Superior temporal gyrus (tissue), 1 donor: ENCODE results near the gene ATRNL1.
A peak's percentile ranks its signal among the peaks of the same experiment; 100 is the strongest.

ENCODE experiments used
- DNase-seq: peaks from one replicate; pipeline ENCODE4 v3.0.0-alpha.2; 2016; ENCODE audit errors: extremely low spot score

The ATRNL1 gene

DNA sequence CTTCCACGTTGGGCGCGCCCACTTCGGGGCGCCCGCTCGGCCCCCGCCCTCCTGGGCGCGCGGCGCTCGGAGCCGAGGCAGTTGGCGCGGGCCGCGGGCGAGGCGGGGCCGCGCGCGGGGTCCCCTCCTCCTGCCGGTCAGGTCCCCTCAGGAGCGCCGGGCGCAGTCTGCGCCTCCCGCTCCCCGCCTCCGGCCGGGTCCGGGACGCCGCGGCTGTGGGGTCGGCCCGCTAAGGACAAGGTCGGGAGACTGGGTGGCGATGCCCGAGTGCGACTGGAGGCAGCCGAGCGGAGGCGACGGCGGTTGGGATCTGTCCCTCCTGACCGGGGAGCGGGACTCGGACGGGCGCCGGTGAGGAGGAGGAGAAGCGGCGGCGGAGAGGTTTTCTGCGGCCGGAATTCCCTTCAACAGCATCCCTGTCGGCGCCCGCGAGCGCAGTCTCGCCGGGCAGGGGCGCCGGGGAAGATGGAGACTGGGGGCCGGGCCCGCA lies at the start of gene ATRNL1:
TSS of gene ATRNL1 (plus strand) at position 80 of the 490 bp plus-strand sequence. CDS start at position 466, 386 bp downstream.
- DNase-seq = no peak

- DNase-seq = no peak
Observed at GRCh38 chr10:115043719-115044118, 49.4 kb upstream of the ATRNL1 start.

GRCh38 chr10:115044891-115045290 lies 48.3 kb upstream of the ATRNL1 start:
- DNase-seq = no peak

GRCh38 chr10:115045499-115045898 lies 47.7 kb upstream of the ATRNL1 start:
- no peak for DNase-seq

GRCh38 chr10:115046686-115047236 lies 46.4 kb upstream of the ATRNL1 start:
- no peak for DNase-seq

DNA sequence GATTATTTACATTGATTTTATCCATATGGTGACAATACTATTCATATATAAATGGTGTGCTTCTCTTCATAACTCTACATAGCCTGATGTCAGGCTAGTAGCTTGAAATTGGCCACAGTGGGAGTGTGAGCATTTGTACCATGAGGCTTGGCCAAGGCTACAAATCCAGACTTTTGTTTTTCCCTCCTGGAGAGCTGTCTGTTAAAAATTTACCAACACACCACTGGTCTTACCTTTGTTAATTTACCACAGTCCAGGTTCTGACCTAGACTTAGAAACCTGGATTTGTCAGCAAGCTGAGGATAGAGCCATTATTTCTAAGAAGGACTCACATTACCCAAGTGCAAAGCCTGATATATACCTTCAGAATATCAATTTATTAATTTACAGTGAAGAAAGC lies 45.5 kb upstream of the ATRNL1 start:
- no peak for DNase-seq

GRCh38 chr10:115049318-115049717 lies 43.8 kb upstream of the ATRNL1 start:
- DNase-seq = no peak

- no peak for DNase-seq
Observed at GRCh38 chr10:115049960-115050359, 43.2 kb upstream of the ATRNL1 start.

- DNase-seq = no peak
Observed at GRCh38 chr10:115050375-115051010, 42.7 kb upstream of the ATRNL1 start.

- DNase-seq = no peak
Observed at GRCh38 chr10:115051216-115051615, 41.9 kb upstream of the ATRNL1 start.

- DNase-seq = no peak
Observed at GRCh38 chr10:115052226-115052625, 40.9 kb upstream of the ATRNL1 start.

- no peak for DNase-seq
Observed at GRCh38 chr10:115052728-115053127, 40.4 kb upstream of the ATRNL1 start.

GRCh38 chr10:115056186-115056585 lies 37.0 kb upstream of the ATRNL1 start:
- DNase-seq = no peak

DNA sequence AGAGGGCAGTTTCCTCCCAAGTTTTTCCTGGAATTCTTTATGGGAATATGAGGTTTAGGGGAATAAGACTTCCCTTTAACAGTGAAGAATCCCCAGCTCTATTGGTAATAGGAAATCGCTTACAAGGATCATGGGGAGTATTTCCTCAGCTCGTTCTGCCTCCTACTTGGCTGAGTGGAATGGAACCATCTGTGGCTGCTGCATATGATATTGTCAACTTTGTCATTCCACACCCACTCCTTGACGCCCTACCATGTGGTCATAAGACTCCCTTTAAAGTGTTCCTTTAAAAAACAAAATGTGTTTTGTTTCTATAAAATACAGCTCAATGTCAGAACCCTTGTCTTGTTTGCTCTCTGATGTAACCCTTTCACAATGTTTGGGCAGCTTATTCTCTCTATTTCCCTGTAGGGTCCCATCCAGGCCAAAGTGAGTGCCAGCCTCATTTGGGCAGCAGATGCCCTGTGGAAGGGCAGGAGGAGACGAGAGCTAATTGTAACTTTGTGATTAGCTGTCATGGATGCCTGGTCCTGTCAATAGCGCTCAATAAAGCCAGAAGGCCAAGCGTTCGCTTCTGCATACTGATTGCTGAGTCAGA lies 33.8 kb upstream of the ATRNL1 start:
- no peak for DNase-seq

GRCh38 chr10:115063701-115064658 lies 29.2 kb upstream of the ATRNL1 start:
- DNase-seq = no peak

DNA sequence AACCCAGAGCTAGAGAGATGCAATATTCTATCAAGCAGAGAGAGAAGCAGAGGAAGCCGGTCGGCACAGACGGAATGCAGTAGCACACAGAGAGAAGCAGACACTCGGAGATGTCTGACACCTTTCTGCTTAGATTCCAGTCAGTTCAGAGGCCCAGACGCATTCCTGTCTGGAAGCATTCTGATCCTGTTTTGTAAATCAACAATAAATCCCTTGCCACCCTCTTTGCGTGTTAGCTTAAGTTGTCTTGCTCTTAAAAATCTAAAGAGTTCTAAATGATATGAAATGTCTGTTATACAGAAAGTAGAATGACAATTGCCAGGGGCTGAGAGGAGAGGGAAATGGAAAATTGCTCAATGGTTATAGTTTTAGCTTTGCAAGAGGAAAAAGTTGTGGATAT lies 27.4 kb upstream of the ATRNL1 start:
- DNase-seq = no peak

GRCh38 chr10:115066528-115066927 lies 26.6 kb upstream of the ATRNL1 start:
- DNase-seq = no peak

- DNase-seq = no peak
Observed at GRCh38 chr10:115073796-115074195, 19.4 kb upstream of the ATRNL1 start.

DNA sequence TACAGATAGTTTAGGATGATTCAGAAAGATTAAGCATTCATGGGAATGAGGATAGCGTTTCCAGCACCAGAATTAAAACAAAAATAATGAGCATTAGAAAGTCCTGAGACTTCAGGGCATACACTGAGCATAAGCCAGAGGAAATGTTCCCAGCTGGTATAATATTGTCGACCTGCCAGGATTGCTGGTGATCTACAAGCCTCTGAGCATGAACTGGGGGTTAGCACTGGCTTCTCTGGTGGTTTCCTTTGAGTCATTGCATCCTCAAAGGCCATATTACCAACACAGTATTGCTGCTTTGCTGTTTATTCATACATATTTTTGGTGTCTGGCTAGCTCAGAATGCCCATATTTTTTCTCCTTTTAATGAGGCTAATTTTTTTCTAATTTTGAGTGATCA lies 10.7 kb upstream of the ATRNL1 start:
- DNase-seq = no peak

DNA sequence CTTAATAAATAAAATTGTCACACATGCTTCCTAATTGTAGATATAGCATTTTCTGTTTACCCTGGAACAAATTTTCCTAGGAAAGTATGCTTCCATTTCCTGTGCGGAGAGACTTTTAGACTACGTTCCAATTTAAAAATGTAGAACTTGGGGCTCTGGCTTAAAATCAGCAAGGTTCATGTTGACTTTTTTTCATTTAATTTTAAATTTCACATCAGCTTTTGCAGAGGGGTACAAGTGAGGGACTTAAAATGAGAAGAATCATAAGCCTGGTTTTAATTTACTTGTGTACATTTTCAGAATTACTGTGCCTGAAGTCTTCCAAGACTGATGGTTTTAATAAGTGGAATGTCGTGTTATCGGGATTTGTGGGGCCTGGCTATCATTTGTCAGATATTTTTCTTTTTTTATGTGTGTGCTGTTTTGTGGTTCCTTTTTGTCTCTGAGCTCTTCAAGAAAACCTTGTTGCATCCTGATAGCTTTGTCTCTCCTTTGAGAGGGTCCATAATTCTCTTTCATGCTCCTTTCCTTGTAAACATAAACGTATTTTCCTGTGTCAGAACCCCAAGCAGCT lies 8.8 kb upstream of the ATRNL1 start:
- DNase-seq = no peak

GRCh38 chr10:115091161-115091560 lies 2.0 kb upstream of the ATRNL1 start:
- peak; percentile 28 for DNase-seq

DNA sequence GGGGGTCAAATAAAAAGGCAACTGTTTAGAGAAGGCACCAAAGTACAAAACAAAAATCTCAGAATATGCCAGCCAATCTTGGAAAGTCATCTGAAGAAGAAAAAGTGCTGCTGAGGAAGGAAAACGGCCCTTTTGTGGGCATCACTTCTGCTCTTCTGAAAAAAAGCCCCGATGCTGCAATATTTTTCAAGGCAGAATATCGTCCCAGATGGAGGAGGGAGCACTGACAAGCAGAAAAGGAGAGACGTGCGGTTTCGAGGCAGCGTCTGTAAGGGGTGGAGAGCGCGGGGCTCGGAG lies 959 bp upstream of the ATRNL1 start:
- DNase-seq = no peak
